ENCODE results near the gene SYNRG. TPM values are rescaled to one million over a fixed set of nuclear protein-coding genes. Genes with fewer than 3 reads are reported as not detected.

Gene SYNRG
- total and polyA plus RNA-seq, 9 donors: 10.9 to 40.0 (median 31.1) TPM

GRCh38 chr17:37523715-37524219 is 85.5 kb downstream of the SYNRG start:
- H3K27me3 ChIP-seq: no peaks in the 10 kb centered on the region
- WGBS, 3 donors: 83 to 85% (median 85%) methylated on average over 8 of the region's 8 CpGs
- no peak for DNase-seq
- H3K9me3 ChIP-seq: no peaks in the 10 kb centered on the region
- no peak overlapping the region for H3K27ac ChIP-seq
- H3K36me3 ChIP-seq: no peaks in the 10 kb centered on the region
- H3K4me1 ChIP-seq (ENCODE audit: insufficient read depth): no peaks in the 10 kb centered on the region
- intact Hi-C loops (cut with DNase I): no loop called here
- no peak overlapping the region for H3K4me3 ChIP-seq
- TF ChIP-seq POLR2A (IDR thresholded peaks at IDR 0.05) (no peak), EP300 (IDR thresholded peaks at IDR 0.05) (no peak), CTCF (IDR thresholded peaks at IDR 0.05) (no peak)

GRCh38 chr17:37521821-37522220 is 87.4 kb downstream of the SYNRG start:
- Histone ChIP-seq H3K27me3 (no peaks in the 10 kb centered on the region), H3K4me3 (no peak overlapping the region), H3K36me3 (no peaks in the 10 kb centered on the region), H3K27ac (no peak overlapping the region), H3K4me1 (ENCODE audit: insufficient read depth) (no peaks in the 10 kb centered on the region), H3K9me3 (no peaks in the 10 kb centered on the region)
- no peak for DNase-seq
- intact Hi-C loops (cut with DNase I): no loop called here
- WGBS, 3 donors: 93 to 95% (median 93%) methylated on average over 5 of the region's 5 CpGs
- no peak for TF ChIP-seq POLR2A (IDR thresholded peaks at IDR 0.05)
- no peak for TF ChIP-seq EP300 (IDR thresholded peaks at IDR 0.05)
- TF ChIP-seq CTCF (IDR thresholded peaks at IDR 0.05): no peak

GRCh38 chr17:37520174-37520573 is 89.0 kb downstream of the SYNRG start:
- H3K36me3 ChIP-seq: no peaks in the 10 kb centered on the region
- no peak for TF ChIP-seq POLR2A (IDR thresholded peaks at IDR 0.05)
- no peak for TF ChIP-seq CTCF (IDR thresholded peaks at IDR 0.05)
- no peak for TF ChIP-seq EP300 (IDR thresholded peaks at IDR 0.05)
- intact Hi-C loops (cut with DNase I): no loop called here
- H3K27me3 ChIP-seq: no peaks in the 10 kb centered on the region
- no peak for DNase-seq
- H3K4me3 ChIP-seq: no peak overlapping the region
- no peaks in the 10 kb centered on the region for H3K4me1 ChIP-seq (ENCODE audit: insufficient read depth)
- WGBS, 3 donors: 78 to 82% (median 81%) methylated on average over 8 of the region's 8 CpGs
- H3K27ac ChIP-seq: no peak overlapping the region
- no peaks in the 10 kb centered on the region for H3K9me3 ChIP-seq

- Histone ChIP-seq H3K36me3 (no peaks in the 10 kb centered on the region), H3K27ac (no peak overlapping the region), H3K9me3 (no peaks in the 10 kb centered on the region), H3K4me1 (ENCODE audit: insufficient read depth) (no peaks in the 10 kb centered on the region), H3K27me3 (no peaks in the 10 kb centered on the region), H3K4me3 (no peak overlapping the region)
- TF ChIP-seq CTCF (IDR thresholded peaks at IDR 0.05) (no peak), POLR2A (IDR thresholded peaks at IDR 0.05) (no peak), EP300 (IDR thresholded peaks at IDR 0.05) (no peak)
- no peak for DNase-seq
- 76 to 77% (median 77%) methylated on average over 5 of the region's 5 CpGs for WGBS, 3 donors
- intact Hi-C loops (cut with DNase I): no loop called here
These were observed 89.8 kb downstream of the SYNRG start for GRCh38 chr17:37519251-37519985.
